Frontal cortex (tissue), 4 donors: ENCODE measurements around the gene YRDC. TPM values are rescaled to one million over a fixed set of nuclear protein-coding genes. Genes with fewer than 3 reads are reported as not detected.

Experiments
- DNase-seq, 2 donors: peaks; one replicate each; pipeline ENCODE4 v3.0.0; 2012; ENCODE audit warnings: low spot score in 2 of 2
- FAIRE-seq: peaks from 2 replicates; lab custom pipeline; 2012; peaks lifted over from hg19 to GRCh38; lab: Jason Lieb, UNC
- total RNA-seq: library from RNA; depleted of rRNA; stranded (reverse); fragments of >200 nt; gene quantifications from one replicate; pipeline ENCODE4 v1.2.3, GENCODE V29; 2014
- donor health status: control.
- donor health status: control.
- donor health status: control.

The YRDC gene
- total RNA-seq, 1 donor from 2014 or later = 16.3 TPM

- FAIRE-seq = no peak
- DNase-seq = no peak
Observed at GRCh38 chr1:37824001-37824400, 16.0 kb upstream of the YRDC start.

- no peak for FAIRE-seq
Observed at GRCh38 chr1:37822906-37823815, 15.2 kb upstream of the YRDC start.

GRCh38 chr1:37821481-37821880, 13.5 kb upstream of the YRDC start:
- no peak for FAIRE-seq
- no peak for DNase-seq

More at GRCh38 chr1:37822906-37823815, 15.2 kb upstream of the YRDC start:
- DNase-seq = no peak

- DNase-seq (peak in 1 of 2 donors; percentile 37), FAIRE-seq (no peak)
Observed at GRCh38 chr1:37817481-37817880, 9.5 kb upstream of the YRDC start.

- no peak for FAIRE-seq
- DNase-seq = no peak
Observed at GRCh38 chr1:37814252-37814651, 6.2 kb upstream of the YRDC start.

GRCh38 chr1:37813529-37814145, 5.6 kb upstream of the YRDC start:
- no peak for FAIRE-seq

GRCh38 chr1:37811027-37811655, 3.1 kb upstream of the YRDC start:
- DNase-seq (peak in 1 of 2 donors; percentile 31), FAIRE-seq (no peak)

More at GRCh38 chr1:37813529-37814145, 5.6 kb upstream of the YRDC start:
- DNase-seq = no peak

GRCh38 chr1:37809942-37810341, 1.9 kb upstream of the YRDC start:
- no peak for FAIRE-seq
- DNase-seq = no peak

GRCh38 chr1:37808369-37809319, 636 bp upstream of the YRDC start:
- no peak for FAIRE-seq
- peak; percentile 78 to 84 for DNase-seq

GRCh38 chr1:37807220-37807554, 821 bp downstream of the YRDC start:
- FAIRE-seq (no peak), DNase-seq (no peak)

GRCh38 chr1:37802439-37802838, 5.6 kb downstream of the YRDC start:
- FAIRE-seq = no peak
- DNase-seq = no peak

GRCh38 chr1:37797750-37798345, 10.2 kb downstream of the YRDC start:
- no peak for FAIRE-seq
- no peak for DNase-seq

GRCh38 chr1:37795340-37796125, 12.5 kb downstream of the YRDC start:
- DNase-seq = peak; percentile 66 to 69
- no peak for FAIRE-seq

GRCh38 chr1:37794372-37795339, 13.4 kb downstream of the YRDC start:
- FAIRE-seq (no peak), DNase-seq (peak; percentile 48 to 49)

- no peak for FAIRE-seq
- peak; percentile 76 for DNase-seq
Observed at GRCh38 chr1:37793773-37794371, 14.1 kb downstream of the YRDC start, which contains the start of gene MANEAL. Gene MANEAL, plus strand, starts transcription at chr1:37793847. Its CDS starts 336 bp downstream, at chr1:37794183.

GRCh38 chr1:37792943-37793686, 14.9 kb downstream of the YRDC start:
- DNase-seq (no peak), FAIRE-seq (no peak)
